NCI-H1092 (cell line): Measurements from ENCODE around the gene GARIN5A.

Experiments used
- DNase-seq: peaks from one replicate; lab custom pipeline; 2025; lab: John Stamatoyannopoulos, UW

Gene GARIN5A

DNA sequence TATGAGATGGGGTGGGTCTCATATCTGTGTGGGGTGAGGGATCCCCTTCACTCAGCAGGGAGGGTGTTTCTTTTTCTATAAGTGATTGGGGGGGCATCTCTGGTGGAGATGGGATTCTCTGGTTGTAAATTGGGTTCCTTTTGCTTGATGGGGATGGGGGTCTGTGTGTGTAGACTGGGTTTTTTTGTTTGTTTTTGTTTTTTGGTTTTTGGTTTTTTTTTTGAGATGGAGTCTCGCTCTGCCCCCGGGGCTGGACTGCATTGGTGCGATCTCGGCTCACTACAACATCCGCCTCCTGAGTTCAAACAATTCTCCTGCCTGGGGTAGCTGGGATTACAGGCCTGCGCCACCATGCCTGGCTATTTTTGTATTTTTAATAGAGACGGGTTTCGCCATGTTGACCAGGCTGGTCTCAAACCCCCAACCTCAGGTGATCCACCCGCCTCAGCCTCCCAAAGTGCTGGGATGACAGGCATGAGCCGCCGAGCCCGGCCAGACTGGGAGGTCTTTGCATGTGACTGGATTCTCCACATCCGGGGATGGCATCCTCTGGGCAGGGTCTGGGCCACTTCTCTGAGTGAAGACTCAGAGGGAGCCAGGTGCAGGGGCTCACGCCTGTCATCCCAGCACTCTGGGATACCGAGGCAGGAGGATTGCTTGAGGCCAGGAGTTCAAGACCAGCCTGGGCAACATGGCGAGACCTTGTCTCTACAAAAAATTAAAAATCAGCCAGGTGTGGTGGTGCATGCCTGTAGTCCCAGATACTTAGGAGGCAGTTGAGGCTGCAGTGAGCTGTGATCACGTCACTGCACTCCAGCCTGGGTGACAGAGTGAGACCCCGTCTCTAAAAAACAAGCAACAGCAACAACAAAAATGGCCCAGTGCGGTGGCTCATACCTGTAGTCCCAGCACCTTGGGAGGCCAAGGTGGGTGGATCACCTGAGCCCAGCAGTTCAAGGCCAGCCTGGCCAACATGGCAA is 43.2 kb downstream of the GARIN5A start:
- DNase-seq, result no peak

- DNase-seq, result no peak
These were observed 44.2 kb downstream of the GARIN5A start, which contains the start of gene MYBPC2 for GRCh38 chr19:50432221-50433028. MYBPC2 (plus strand) TSS chr19:50432892; CDS start chr19:50432954, 62 bp downstream.

GRCh38 chr19:50431343-50432220 is 45.1 kb downstream of the GARIN5A start:
- peak; percentile 62 for DNase-seq

GRCh38 chr19:50430888-50431342 is 45.7 kb downstream of the GARIN5A start:
- no peak for DNase-seq

DNA sequence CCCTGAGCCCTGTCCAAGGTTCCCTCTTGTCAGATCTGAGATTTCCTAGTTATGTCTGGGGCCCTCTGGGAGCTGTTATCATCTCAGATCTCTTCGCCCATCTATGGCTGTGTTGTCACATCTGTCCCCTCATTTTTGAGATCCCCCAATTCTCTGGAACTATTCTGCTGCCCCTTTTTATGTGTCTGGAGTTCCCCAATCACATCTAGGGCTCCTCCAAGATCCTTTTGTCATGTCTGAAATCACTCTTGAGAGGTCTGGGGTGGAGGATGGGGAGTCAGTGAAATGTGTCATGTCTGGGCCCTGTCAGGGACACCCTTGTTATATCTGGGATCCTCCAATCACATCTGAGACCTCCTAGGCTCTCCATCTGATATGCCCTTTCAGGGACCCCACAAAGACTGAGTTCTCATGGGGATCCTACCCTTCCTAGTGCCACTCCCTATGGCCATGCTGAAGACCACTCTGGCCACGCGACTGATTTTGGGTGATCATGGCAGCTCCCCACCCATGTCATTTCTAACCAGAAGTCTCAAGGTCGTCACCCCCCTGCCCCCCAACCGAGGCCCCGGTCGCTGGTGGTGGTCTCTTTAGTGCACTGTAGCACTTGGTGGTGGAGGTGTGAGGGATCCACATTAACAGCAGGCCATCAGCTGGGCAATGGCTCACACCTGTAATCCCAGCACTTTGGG is 47.7 kb downstream of the GARIN5A start:
- no peak for DNase-seq

DNA sequence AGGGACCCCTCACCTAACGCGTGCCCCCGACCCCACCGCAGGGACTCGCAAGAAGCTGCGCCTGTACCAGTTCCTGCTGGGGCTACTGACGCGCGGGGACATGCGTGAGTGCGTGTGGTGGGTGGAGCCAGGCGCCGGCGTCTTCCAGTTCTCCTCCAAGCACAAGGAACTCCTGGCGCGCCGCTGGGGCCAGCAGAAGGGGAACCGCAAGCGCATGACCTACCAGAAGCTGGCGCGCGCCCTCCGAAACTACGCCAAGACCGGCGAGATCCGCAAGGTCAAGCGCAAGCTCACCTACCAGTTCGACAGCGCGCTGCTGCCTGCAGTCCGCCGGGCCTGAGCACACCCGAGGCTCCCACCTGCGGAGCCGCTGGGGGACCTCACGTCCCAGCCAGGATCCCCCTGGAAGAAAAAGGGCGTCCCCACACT is 48.6 kb downstream of the GARIN5A start:
- no peak for DNase-seq

DNA sequence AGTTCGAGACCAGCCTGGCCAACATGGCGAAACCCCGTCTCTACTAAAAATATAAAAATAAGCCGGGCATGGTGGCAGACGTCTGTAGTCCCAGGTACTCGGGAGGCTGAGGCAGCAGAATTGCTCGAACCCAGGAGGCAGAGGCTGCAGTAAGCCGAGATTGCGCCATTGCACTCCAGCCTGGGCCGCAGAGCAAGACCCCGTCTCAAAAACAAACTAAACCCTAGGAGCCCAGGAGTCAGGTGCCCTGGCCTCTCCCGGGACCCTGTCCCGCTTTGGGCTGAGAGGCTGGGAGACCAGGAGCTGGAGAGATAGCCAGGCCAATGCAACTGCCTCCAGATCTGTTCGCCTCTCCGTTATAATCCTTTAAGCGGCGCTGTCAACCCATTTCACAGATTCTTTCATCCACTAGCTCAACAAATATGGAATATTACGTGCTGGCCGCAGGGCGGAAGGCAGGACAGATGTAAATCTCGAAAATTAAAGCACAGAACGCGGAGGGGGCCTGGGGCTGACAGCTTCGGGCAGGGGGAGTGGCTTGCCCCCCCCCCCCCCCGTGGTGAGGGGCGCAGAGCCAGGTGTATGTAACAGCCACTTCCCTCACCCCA is 49.2 kb downstream of the GARIN5A start:
- DNase-seq, result no peak

DNA sequence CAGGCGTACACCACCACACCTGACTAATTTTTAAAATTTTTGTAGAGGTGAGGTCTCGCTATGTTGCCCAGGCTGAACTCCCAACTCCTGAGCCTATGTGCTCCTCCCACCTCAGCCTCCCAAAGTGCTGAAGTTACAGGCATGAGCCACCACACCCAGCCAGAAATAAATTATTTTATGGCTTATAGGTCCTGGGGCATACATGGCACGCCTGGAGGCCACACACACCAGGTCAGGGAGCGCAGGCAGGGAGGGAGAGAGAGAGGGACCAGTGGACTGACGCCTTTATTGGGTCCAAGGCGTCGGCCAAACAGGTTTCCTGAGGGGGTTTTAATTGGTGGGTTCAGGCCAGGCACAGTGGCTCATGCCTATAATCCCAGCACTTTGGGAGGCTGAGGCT is 51.1 kb downstream of the GARIN5A start:
- DNase-seq, result no peak

GRCh38 chr19:50423279-50424113 is 53.2 kb downstream of the GARIN5A start:
- DNase-seq, result no peak

DNA sequence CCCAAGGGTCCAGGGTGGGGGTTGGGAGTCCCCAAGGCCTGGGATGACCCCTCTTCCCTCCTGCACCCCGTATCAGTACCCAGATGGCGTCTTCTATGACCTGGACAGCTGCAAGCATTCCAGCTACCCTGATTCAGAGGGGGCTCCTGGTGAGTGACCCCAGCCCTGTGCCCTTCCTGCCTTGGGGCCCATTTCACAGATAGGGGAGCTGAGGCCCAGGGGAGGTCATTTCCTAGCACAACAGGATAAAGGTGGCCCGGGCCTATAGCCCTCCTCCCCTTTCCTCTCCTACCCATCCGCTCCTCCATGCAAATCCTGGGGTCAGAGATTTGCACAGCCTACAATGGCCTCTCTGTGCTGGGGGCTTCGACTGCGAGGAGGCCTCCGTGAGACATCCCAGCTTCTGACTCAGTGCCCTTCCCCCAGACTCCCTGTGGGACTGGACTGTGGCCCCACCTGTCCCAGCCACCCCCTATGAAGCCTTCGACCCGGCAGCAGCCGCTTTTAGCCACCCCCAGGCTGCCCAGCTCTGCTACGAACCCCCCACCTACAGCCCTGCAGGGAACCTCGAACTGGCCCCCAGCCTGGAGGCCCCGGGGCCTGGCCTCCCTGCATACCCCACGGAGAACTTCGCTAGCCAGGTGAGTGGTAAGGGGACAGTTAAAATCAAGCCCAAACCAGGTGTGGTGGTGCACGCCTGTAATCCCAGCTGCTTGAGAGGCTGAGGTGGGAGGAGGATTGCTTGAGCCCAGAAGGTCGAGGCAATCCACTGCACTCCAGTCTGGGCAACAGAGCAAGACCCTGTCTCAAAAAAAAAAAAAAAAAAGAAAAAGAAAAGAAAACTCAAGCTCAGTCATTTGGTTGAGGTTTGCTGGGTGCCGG is 54.0 kb downstream of the GARIN5A start:
- DNase-seq, result no peak

DNA sequence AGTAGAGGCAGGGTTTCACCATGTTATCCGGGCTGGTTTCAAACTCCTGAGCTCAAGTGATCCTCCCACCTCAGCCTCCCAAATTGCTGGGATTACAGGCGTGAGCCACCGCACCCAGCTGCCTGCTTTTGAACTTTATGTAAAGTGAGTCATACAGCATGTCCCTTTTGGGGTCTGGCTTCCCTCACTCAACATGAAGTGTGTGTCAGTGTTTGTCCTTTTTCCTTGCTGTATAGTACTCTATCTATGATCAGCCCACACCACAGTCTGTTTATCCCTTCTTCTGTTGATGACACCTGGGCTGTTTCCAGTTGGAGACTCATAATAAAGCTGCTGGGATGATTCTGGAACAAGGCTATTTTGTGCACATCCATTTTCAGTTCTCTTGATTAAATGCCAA is 55.8 kb downstream of the GARIN5A start:
- no peak for DNase-seq

DNA sequence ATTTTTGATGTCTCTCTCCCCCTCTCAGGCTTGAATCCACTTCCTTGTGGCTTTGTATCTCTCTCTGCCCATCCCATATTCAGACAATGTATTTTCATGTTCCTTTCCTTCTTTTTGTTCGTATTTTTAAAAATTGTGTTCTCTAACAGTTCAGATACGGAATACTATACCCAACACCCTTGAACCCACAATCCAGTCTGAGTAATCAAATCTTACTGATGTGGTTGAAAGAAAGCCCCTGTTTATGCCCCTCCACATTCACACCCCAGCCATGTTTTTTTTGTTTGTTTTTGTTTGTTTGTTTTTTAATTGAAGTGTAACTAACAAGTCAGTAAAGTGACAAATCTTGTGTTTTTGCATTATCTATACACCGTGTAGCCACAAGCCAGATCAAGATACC is 56.5 kb downstream of the GARIN5A start:
- DNase-seq, result no peak

DNA sequence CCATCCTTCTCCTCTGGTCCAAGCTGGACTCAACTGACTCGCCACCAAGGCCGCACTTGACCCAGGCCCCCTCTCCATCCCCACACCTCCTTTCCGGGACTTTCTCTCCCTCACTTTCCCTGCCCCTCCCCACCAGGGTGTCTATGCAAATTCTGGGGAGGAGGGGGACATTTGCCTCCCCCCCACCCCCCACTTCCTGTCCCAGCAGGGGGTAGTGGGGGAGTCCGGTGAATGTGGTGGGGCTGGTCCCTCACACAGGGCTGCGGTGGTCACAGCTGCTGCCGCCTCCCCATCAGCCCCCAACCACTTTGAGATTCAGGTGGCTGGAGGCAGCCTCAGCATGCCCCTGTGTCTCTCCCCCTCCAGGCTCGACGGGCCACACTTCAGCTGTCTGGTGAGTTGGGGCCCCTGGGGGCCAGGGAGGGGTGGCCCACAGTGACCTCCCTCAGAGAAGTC is 57.0 kb downstream of the GARIN5A start:
- no peak for DNase-seq

GRCh38 chr19:50419022-50419579 is 57.5 kb downstream of the GARIN5A start:
- DNase-seq, result no peak

DNA sequence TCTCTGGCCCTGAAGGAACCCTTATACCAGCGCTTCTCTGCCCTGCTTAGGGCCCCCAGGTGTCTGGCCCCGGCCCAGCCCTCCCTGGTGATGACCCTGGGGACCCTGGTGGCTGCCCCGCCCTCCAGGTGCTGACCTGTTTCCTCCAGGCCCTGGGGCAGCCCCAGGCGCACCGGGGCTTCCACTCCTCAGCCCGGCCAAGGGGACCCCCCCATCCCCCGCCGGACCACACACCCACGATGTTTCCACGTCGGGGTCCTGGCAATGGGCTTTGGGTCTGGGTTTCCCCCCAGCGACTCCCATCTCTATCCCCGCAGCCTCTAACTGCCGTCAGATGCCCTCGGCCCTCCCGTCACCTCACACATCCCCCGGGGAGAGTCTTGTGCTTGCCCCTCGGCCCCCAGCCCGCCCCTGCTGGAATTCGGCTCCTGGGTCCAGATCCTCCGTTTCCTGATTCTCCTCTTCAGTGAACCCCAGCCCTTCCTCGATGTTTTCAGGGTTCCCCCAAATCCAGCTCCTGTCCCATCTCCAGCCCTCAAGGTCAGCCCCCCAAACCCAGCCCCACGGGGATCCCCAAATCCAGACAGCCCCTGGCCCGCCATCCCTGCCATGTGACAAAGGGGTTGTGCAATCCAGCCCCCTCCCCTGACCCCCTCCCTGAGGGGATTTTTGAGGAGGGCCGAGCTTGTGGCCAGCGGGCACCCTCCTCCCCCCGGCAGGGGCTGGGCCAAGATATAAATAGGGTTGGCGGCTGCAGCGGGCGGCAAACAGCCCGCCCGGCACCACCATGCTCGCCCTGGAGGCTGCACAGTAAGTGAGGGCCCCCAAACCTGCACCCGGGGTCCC is 58.2 kb downstream of the GARIN5A start, which contains the start of gene SPIB:
TSS of gene SPIB (plus strand) at position 763 of the 846 bp plus-strand sequence. CDS start at position 788, 25 bp downstream.
- DNase-seq, result no peak

GRCh38 chr19:50417111-50418081 is 59.3 kb downstream of the GARIN5A start:
- no peak for DNase-seq
